Pancreas (tissue), 10 donors: ENCODE results near the gene ITPR2. TPM values are rescaled to one million over a fixed set of nuclear protein-coding genes. Genes with fewer than 3 reads are reported as not detected.

Experiments
- ATAC-seq, 4 donors: fragments of 200-7000 bp; cut with Tn5 transposase; one replicate each; pipeline versions ENCODE4 v1.8.0 to v1.9.1; 2020; ENCODE audit warnings: mild to moderate bottlenecking in 4 of 4, moderate library complexity in 4 of 4
- DNase-seq, 6 donors: peaks; one replicate each; pipeline ENCODE4 v3.0.0-alpha.2; 2020
- FAIRE-seq: peaks from 2 replicates; lab custom pipeline; 2012; peaks lifted over from hg19 to GRCh38; lab: Jason Lieb, UNC
- H3K27ac ChIP-seq, 4 donors: fragments of 200-600 bp; sonication (generic); 1 replicate in 3 of 4; 2 replicates in 1 of 4; pipeline versions ENCODE4 v1.5.0 to v1.8.0; 2020
- H3K27me3 ChIP-seq, 4 donors: fragments of 200-600 bp; one replicate each; pipeline ENCODE4 v1.8.0; 2021
- H3K36me3 ChIP-seq, 3 donors: fragments of 200-600 bp; sonication (generic) in 1 of 3; one replicate each; pipeline versions ENCODE4 v1.5.0 to v1.8.0; 2020 to 2021
- H3K4me1 ChIP-seq, 3 donors: fragments of 200-600 bp; one replicate each; pipeline ENCODE4 v1.8.0; 2021
- H3K4me3 ChIP-seq, 4 donors: fragments of 200-600 bp; sonication (generic) in 2 of 4; one replicate each; pipeline versions ENCODE4 v1.5.0 to v1.8.0; 2020 to 2021
- H3K9me3 ChIP-seq, 4 donors: fragments of 200-600 bp; one replicate each; pipeline ENCODE4 v1.8.0; 2021
- CTCF ChIP-seq, 4 donors: fragments of 200-600 bp; sonication (generic) in 3 of 4; IDR thresholded peaks; one replicate each; pipeline versions ENCODE4 v1.5.0 to v1.8.0; 2021; ENCODE audit warnings: antibody characterized with exemption in 4 of 4
- WGBS, 2 donors: extraction: QIAGEN DNeasy Blood & Tissue Kit; methylation state at CpG; one replicate each; pipeline ENCODE4 v1.1.7; 2013; 5-methylcytosine and 5-hydroxymethylcytosine counted together
- intact Hi-C, 3 donors: fragments of 100-400 bp; cut with DNase I; formaldehyde crosslinking; loops; one replicate each; pipeline versions ENCODE4 v1.11.1 to v1.14.2; 2022
- polyA plus RNA-seq, 2 donors: library from polyadenylated mRNA; stranded (reverse); fragments of 200-250 nt; gene quantifications; one replicate each; pipeline ENCODE4 v1.2.3, GENCODE V29; 2013
- total RNA-seq, 6 donors: library from RNA; stranded (reverse); fragmentation: NEBNext Ultra II Directional in 4 of 6; extraction: Animal tissue kit (Norgen Biotek cat#: 25700) in 4 of 6; gene quantifications; one replicate each; pipeline versions ENCODE4 v1.2.1 to v1.2.4, GENCODE V29; 2021 to 2023
- donor health status: healthy with polysubstance abuse.
- donor health status: DM: no; HTN: no; CAD: no; lungs with moderate emphysema.
- donor health status: DM: no; HTN: no; CAD: no.
- donor health status: control.
- donor health status: control.
- donor health status: Bipolar disorder and iron deficiency.
- donor health status: DM: yes; HTN: yes; CAD: no.
- donor health status: DM: no; HTN: no; CAD: no.
- donor health status: DM: no; HTN: no; CAD: no.
- donor health status: DM: yes; HTN: yes; CAD: no.

ITPR2 gene
- total and polyA plus RNA-seq, 8 donors = 3.3 to 51.8 (median 25.5) TPM

- no peak for ATAC-seq
- FAIRE-seq = no peak
- Histone ChIP-seq H3K9me3 (no peaks in the 10 kb centered on the region), H3K4me1 (peaks cover 3 to 28% (median 18%) of the 10 kb centered on the region in 3 donors), H3K4me3 (no peak overlapping the region), H3K36me3 (no peaks in the 10 kb centered on the region), H3K27me3 (no peaks in the 10 kb centered on the region), H3K27ac (no peak overlapping the region)
- WGBS, 2 donors = 89 to 90% methylated on average over 5 of the region's 5 CpGs
- intact Hi-C loops = no loop called here
- TF ChIP-seq CTCF (IDR thresholded peaks at IDR 0.05) = no peak
- DNase-seq = no peak
Observed at GRCh38 chr12:26805401-26805971, 27.5 kb downstream of the ITPR2 start.

GRCh38 chr12:26803552-26803951, 29.4 kb downstream of the ITPR2 start:
- peaks cover 4 to 16% (median 13%) of the 10 kb centered on the region in 3 donors for H3K4me1 ChIP-seq
- no peak for DNase-seq
- FAIRE-seq = no peak
- H3K27me3 ChIP-seq = no peaks in the 10 kb centered on the region
- WGBS, 2 donors = 24 to 37% methylated on average over 2 of the region's 2 CpGs
- no peaks in the 10 kb centered on the region for H3K36me3 ChIP-seq
- intact Hi-C loops = no loop called here
- ATAC-seq = peak in 3 of 4 donors; percentile 40 to 62 (median 49)
- H3K9me3 ChIP-seq = no peaks in the 10 kb centered on the region
- no peak for TF ChIP-seq CTCF (IDR thresholded peaks at IDR 0.05)
- peak overlapping the region in 2 of 4 donors; percentile 11 to 30 for H3K27ac ChIP-seq
- no peak overlapping the region for H3K4me3 ChIP-seq

GRCh38 chr12:26801486-26801885, 31.5 kb downstream of the ITPR2 start:
- ATAC-seq = no peak
- 100% methylated on average over 1 of the region's 1 CpG for WGBS, 2 donors

GRCh38 chr12:26800858-26801257, 32.1 kb downstream of the ITPR2 start:
- TF ChIP-seq CTCF (IDR thresholded peaks at IDR 0.05) = no peak
- H3K27ac ChIP-seq = no peak overlapping the region
- no peak for FAIRE-seq
- no peak for DNase-seq
- H3K27me3 ChIP-seq = no peaks in the 10 kb centered on the region
- H3K4me3 ChIP-seq = no peak overlapping the region
- intact Hi-C loops = no loop called here
- WGBS, 2 donors = 93 to 98% methylated on average over 7 of the region's 7 CpGs
- H3K9me3 ChIP-seq = no peaks in the 10 kb centered on the region
- no peak for ATAC-seq
- no peaks in the 10 kb centered on the region for H3K36me3 ChIP-seq
- peaks cover 4 to 16% (median 13%) of the 10 kb centered on the region in 3 donors for H3K4me1 ChIP-seq

More at GRCh38 chr12:26801486-26801885, 31.5 kb downstream of the ITPR2 start:
- peaks cover 4 to 16% (median 13%) of the 10 kb centered on the region in 3 donors for H3K4me1 ChIP-seq
- intact Hi-C loops = no loop called here
- no peak overlapping the region for H3K4me3 ChIP-seq
- FAIRE-seq (no peak), DNase-seq (no peak)
- H3K27ac ChIP-seq = no peak overlapping the region
- no peak for TF ChIP-seq CTCF (IDR thresholded peaks at IDR 0.05)
- H3K9me3 ChIP-seq = no peaks in the 10 kb centered on the region
- no peaks in the 10 kb centered on the region for H3K36me3 ChIP-seq
- no peaks in the 10 kb centered on the region for H3K27me3 ChIP-seq

- Histone ChIP-seq H3K27ac (no peak overlapping the region), H3K27me3 (no peaks in the 10 kb centered on the region), H3K9me3 (no peaks in the 10 kb centered on the region), H3K4me3 (no peak overlapping the region), H3K4me1 (peaks cover 4 to 16% (median 13%) of the 10 kb centered on the region in 3 donors), H3K36me3 (no peaks in the 10 kb centered on the region)
- no peak for ATAC-seq
- no peak for TF ChIP-seq CTCF (IDR thresholded peaks at IDR 0.05)
- no peak for FAIRE-seq
- intact Hi-C loops = no loop called here
- no peak for DNase-seq
Observed at GRCh38 chr12:26800347-26800746, 32.6 kb downstream of the ITPR2 start.
